GM21529 (cell line): ENCODE measurements around the gene NANOG.
"Not testable (repeated sequence)": the region's sequence is repeated elsewhere in the genome, so short reads cannot be mapped to it uniquely, and the experiment has no call there.

Source experiments
- ATAC-seq: cut with Tn5 transposase; IDR thresholded peaks from one replicate; pipeline ENCODE4 v1.9.1; 2021; ENCODE audit not compliant: unreplicated experiment

NANOG gene

DNA sequence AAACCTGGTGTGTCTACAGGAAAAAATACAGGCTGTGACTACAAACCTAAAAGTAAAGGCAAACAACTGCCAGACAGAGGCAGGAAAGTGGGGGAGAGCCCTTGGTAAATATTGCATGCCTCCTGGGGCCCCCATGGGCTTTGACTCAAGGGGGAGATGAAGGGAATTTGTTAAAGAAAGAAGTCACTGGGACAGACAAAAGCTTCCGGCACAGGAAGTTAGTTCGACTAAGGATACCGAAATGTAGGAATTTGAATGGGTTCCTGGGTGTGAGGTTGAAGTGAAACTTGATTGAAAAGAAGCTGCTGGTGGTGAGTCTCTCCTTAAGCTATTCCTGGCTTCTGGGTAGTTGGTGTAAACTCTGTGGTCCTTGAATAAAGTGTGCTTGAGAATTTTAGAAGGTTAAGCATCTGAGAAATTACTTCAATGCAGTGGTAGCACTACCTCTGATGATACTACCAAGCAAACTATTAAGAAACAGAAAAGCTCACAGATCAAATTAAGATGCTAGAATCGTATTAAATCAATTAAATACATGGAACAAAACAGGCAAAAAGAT is 9.6 kb downstream of the NANOG start:
- ATAC-seq, result not testable (repeated sequence)

GRCh38 chr12:7801460-7801859 is 12.3 kb downstream of the NANOG start:
- ATAC-seq, result no peak

- ATAC-seq, result not testable (repeated sequence)
These were observed 17.1 kb downstream of the NANOG start for GRCh38 chr12:7806319-7806718.

DNA sequence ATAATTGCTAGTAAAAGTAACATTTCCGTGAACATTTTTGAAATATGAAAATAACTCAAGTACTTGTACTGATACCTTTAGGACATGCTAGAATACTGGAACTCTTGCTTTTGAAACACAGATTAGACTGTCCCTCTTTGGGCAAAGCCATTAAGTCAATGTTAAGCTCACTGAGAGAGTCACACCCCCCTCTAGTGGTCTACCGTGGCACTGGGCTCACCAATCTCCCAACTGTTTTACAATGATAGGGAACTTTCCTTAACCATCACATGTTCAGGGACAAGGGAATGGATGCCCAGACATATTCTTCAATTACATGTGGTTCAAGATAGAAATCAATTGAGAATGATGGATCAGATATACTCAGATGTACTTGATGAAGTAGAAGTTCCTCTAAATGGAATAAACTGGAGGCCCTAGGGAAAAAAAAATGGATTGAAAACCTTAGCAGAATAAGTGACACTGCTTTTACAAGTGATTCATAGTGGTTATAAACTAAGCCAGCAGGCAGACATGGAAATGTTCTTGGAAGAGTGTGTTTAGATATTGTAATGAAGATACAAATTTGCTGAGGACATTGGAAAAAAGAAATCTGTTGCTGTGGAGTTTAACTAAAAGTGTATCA is 17.8 kb downstream of the NANOG start:
- ATAC-seq, result no peak

GRCh38 chr12:7825754-7826153 is 36.6 kb downstream of the NANOG start:
- ATAC-seq, result not testable (repeated sequence)

DNA sequence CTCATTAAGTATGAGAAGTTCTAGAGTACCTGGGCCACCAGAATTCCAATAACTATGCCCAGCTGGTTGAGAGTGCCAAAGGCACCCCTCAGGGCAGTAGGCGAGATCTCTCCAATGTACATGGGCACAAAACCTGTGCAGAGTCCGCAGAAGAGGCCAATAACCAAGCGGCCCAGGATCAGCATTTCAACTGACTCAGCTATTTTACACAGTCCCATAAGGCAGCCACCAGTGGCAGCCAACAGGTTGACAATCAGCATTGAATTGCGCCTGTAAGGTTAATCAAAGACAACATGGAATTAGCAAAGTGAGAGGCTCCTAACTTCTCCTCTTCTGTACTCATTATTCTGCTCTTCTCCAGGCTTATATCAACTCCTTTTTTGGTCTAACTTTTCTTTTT is 40.5 kb downstream of the NANOG start:
- not testable (repeated sequence) for ATAC-seq

DNA sequence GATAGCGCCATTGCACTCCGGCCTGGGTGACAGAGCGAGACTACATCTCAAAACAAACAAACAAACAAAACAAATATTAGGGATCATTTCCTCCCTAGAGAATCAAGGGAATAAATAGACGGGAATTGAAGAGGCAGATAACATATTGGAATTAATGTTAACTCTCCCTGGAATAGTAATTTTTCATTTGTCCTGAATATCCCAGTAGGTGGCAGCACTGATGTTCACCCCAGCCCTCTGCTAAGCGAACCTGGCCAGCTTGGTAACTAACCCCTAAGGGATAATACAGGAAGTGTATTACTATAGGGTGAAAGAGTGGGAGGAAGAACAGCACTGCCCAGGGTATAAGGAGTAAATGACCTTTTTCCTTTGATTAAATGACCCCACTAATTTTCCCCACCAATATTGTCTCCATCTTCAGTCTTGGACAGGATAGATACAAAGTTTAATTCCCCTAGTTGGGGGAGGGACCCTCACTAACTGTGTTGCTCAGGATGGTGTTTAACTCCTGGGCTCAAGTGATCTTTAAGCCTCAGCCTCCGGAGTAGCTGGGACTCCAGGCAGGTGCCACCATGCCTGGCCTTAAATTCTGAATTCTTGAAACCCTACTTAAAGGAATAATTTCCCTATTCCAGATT is 43.0 kb downstream of the NANOG start:
- ATAC-seq, result peak; percentile 57

- ATAC-seq, result not testable (repeated sequence)
These were observed 44.0 kb downstream of the NANOG start for GRCh38 chr12:7833201-7833600.

DNA sequence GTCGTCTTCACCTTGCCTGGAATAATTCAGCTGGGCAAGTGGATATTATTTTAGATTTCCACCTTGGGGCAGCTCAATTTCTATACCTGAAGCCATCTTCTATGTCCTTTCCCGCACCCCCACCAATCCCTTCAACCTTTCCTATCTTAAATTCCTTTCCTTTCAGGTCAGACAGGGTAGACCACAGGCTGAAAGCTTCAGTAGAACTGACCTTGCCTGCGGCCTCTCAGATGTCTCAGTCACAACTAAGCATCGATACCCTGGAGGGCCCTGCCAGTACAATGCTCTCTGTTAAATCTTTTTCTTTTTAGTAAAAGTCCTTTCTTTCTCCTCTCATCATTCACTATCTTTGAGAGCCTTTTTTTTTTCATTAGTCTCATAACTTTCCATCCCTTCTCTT is 44.6 kb downstream of the NANOG start:
- ATAC-seq, result no peak

DNA sequence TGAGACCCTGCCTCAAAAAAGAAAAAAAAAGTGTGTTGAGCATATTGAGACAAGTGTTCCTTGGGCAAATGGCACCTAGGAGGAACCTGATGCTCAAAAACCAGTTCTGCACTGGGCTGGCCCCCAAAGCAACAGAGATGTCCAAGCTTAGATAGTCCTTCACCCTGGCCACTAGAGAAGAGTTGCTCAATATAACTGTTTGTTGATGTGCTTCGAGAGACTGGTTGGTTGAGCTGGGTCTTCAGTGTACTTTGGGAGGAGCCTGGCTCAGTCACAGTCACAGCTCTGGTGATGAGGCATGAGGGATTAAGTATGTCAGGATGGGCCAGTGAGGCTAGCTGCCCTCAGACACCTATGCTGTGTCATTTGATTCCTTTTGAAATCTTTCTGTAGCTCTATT is 45.5 kb downstream of the NANOG start:
- no peak for ATAC-seq

DNA sequence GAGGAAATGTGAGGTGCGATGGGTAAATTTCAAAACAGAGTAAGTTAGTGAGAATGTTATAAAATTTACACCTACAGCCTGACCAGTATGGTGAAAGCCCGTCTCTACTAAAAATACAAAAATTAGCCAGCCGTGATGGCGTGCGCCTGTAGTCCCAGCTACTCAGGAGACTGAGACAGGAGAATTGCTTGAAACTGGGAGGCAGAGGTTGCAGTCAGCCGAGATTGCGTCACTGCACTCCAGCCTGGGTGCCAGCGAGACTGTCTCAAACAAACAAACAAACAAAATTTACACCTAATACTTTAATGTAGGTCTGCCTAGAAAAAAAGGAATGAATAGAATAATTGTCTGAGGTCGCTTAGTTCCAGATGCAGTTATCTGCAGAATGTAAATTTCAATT is 45.9 kb downstream of the NANOG start:
- no peak for ATAC-seq

DNA sequence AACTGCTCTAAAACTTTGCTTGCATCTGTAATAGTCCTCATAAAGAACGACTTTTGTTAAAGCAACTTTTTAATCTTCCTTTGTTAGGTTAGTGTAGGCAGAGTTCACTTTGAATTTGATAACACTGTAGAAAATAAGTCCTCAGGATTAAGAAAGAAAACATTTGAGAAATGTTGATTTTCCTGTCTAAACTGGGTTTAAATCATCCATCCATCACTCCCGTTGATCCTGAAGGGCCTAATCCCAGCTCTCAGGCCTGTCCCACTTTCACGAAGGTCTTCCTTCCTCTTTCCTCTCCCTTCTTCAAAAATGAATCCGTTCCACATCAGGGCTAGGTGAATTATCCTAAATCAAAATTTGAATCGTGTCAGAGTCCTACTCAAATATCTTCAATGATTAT is 46.6 kb downstream of the NANOG start:
- ATAC-seq, result no peak

DNA sequence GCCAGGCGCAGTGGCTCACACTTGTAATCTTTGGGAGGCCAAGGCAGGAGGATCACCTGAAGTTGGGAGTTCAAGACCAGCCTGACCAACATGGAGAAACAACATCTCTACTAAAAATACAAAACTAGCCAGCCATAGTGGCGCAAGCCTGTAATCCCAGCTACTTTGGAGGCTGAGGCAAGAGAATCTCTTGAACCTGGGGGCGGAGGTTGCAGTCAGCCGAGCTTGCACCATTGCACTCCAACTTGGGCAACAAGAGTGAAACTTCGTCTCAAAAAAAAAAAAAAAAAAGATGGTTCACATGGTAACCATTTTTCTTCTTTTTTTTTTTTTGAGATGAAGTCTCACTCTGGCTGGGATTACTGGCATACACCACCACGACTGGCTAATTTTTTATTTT is 48.2 kb downstream of the NANOG start:
- no peak for ATAC-seq

- not testable (repeated sequence) for ATAC-seq
These were observed 50.0 kb downstream of the NANOG start for GRCh38 chr12:7839226-7839625.

GRCh38 chr12:7839848-7840247 is 50.6 kb downstream of the NANOG start:
- ATAC-seq, result not testable (repeated sequence)

- not testable (repeated sequence) for ATAC-seq
These were observed 53.2 kb downstream of the NANOG start for GRCh38 chr12:7842444-7842843.

GRCh38 chr12:7843149-7843548 is 53.9 kb downstream of the NANOG start:
- ATAC-seq, result not testable (repeated sequence)

DNA sequence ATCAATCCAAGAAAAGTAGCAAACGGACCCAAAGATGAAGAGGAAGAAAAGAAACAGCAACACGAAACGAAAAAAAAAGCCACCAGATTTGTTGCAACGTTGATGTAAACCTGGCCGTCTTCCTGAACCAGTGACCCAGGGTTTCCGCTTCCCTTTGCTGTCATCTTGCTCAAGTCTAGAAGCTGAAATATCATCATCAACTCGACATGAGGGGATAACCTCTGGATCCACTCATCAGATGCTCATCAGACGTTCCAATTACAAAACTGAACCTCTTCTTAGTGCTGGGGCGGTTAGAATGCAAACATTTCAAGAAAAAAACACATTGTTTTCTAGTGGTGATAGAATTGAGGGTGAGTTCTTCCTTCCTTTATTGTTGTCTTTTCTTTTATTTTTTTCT is 54.4 kb downstream of the NANOG start:
- ATAC-seq, result peak; percentile 51

- ATAC-seq, result no peak
These were observed 54.9 kb downstream of the NANOG start for GRCh38 chr12:7844116-7844515.

- ATAC-seq, result not testable (repeated sequence)
These were observed 58.3 kb downstream of the NANOG start for GRCh38 chr12:7847226-7848097.

DNA sequence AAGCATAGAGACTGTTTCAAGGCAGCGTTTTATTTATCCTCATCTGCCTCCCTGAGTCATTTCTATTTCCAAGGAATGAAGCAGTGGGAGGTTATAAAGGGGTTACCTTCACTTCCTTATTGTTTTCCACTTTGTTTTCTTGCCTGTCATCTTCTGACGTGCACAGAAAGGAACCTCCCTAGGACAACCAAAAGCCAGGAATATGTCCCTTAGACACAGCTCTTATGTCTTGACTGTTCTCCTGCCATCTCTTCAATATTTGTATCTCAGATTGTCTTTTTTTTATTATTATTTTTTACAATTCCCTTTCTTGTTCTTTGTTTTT is 58.9 kb downstream of the NANOG start:
- not testable (repeated sequence) for ATAC-seq
